Measurements from ENCODE around the gene PAX7. TPM values are rescaled to one million over a fixed set of nuclear protein-coding genes. Genes with fewer than 3 reads are reported as not detected.
A peak's percentile ranks its signal among the peaks of the same experiment; 100 is the strongest.

PAX7 gene
- total and polyA plus RNA-seq, 2 donors (not counting 1 experiment from before 2014, with no cell fraction given) = not detected

DNA sequence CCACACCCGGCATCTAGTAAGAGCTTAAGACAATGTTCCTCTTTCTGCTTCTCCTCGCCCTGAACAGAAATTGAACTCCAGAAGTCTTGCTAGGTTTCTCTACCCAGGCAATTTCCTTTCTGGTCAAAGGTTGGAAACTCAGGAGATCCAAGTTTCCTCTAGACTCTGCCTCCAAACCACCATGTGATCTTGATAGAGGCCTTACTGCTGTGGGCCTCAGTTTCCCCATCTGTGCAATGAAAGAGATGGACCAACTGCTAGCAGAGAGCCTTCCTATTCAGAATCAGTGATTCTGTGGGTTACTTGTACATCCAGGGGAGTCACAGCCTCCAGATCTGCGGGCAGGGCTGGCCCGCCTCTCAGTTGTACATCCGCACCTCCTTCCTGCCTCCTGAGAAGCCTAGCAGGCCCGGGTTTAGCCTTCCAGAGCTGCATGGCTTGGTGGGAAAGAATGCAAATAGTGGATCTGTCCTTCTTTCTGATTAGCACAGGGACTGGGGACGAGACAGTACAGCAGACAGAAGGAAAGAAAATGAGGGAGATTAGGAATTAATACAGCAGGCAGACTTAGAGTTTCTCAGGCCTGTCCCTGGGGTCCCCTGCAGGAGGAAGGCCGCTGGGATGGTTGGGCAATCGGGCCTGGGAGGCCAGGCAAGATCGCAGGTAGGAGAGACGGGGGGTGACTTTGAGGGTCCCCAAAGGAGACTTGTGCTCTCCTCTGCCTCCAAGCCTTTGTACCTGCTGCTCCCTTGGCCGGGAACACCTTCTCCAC, 83.9 kb downstream of the PAX7 start:
- Histone ChIP-seq H3K27ac (ENCODE audit: low read length in 2 of 2) (no peak overlapping the region), H3K4me1 (ENCODE audit: control insufficient read depth in 2 of 2, insufficient read depth in 2 of 2, low read length in 2 of 2) (peaks cover 0 to 3% of the 10 kb centered on the region in 2 donors), H3K36me3 (replicated peaks in 1 of 2; ENCODE audit: control extremely low read depth in 1 of 2, control insufficient read depth in 1 of 2, extremely low read depth in 1 of 2, insufficient read depth in 2 of 2, low read length in 1 of 2) (no peaks in the 10 kb centered on the region), H3K79me2 (ENCODE audit: control insufficient read depth, insufficient read depth, low read length) (no peaks in the 10 kb centered on the region), H3K4me2 (replicated peaks; ENCODE audit: low read depth, low read length, poor library complexity, severe bottlenecking) (no peak overlapping the region), H2AFZ (ENCODE audit: insufficient read depth, low read depth, low read length, poor library complexity, severe bottlenecking) (no peak overlapping the region), H4K20me1 (ENCODE audit: control insufficient read depth, insufficient read depth, low read length, poor library complexity, severe bottlenecking) (no peaks in the 10 kb centered on the region), H3K27me3 (replicated peaks in 1 of 4; ENCODE audit: control extremely low read depth in 1 of 4, control insufficient read depth in 3 of 4, insufficient read depth in 4 of 4, low read length in 3 of 4) (peaks cover 0 to 37% (median 8%) of the 10 kb centered on the region in 4 experiments), H3K9ac (ENCODE audit: low read length) (no peak overlapping the region), H3K9me3 (ENCODE audit: control extremely low read depth in 1 of 3, control insufficient read depth in 2 of 3, insufficient read depth in 1 of 3, low read length in 2 of 3) (no peaks in the 10 kb centered on the region), H3K4me3 (ENCODE audit: control extremely low read depth in 1 of 5, extremely low read depth in 1 of 5, insufficient read depth in 1 of 5, low read depth in 2 of 5, low read length in 4 of 5) (no peak overlapping the region)
- peaks cover 14% of the 10 kb centered on the region for H3K4me1 Mint-ChIP-seq
- peaks cover 56% of the 10 kb centered on the region for H3K27me3 Mint-ChIP-seq
- DNase-seq (no peak), ATAC-seq (ENCODE audit: low read depth) (no peak)
- H3K9me3 Mint-ChIP-seq (ENCODE audit: insufficient read depth) = no peaks in the 10 kb centered on the region
- H3K4me3 Mint-ChIP-seq = no peak overlapping the region
- ChIA-PET POLR2A (no interaction called here), CTCF (no interaction called here)
- TF ChIP-seq, protein P1, sequence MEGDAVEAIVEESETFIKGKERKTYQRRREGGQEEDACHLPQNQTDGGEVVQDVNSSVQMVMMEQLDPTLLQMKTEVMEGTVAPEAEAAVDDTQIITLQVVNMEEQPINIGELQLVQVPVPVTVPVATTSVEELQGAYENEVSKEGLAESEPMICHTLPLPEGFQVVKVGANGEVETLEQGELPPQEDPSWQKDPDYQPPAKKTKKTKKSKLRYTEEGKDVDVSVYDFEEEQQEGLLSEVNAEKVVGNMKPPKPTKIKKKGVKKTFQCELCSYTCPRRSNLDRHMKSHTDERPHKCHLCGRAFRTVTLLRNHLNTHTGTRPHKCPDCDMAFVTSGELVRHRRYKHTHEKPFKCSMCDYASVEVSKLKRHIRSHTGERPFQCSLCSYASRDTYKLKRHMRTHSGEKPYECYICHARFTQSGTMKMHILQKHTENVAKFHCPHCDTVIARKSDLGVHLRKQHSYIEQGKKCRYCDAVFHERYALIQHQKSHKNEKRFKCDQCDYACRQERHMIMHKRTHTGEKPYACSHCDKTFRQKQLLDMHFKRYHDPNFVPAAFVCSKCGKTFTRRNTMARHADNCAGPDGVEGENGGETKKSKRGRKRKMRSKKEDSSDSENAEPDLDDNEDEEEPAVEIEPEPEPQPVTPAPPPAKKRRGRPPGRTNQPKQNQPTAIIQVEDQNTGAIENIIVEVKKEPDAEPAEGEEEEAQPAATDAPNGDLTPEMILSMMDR (IDR thresholded peaks at IDR 0.05) = no peak
- TF ChIP-seq EZH2 (IDR thresholded peaks at IDR 0.05; ENCODE audit: borderline replicate concordance, insufficient read depth, low read depth, low read length, poor library complexity, severe bottlenecking) = no peak
- intact Hi-C loops (cut with micrococcal nuclease) = no loop called here
- no peak overlapping the region for H3K27ac Mint-ChIP-seq
- 74% methylated on average over 12 of the region's 12 CpGs for WGBS (ENCODE audit: insufficient coverage)

DNA sequence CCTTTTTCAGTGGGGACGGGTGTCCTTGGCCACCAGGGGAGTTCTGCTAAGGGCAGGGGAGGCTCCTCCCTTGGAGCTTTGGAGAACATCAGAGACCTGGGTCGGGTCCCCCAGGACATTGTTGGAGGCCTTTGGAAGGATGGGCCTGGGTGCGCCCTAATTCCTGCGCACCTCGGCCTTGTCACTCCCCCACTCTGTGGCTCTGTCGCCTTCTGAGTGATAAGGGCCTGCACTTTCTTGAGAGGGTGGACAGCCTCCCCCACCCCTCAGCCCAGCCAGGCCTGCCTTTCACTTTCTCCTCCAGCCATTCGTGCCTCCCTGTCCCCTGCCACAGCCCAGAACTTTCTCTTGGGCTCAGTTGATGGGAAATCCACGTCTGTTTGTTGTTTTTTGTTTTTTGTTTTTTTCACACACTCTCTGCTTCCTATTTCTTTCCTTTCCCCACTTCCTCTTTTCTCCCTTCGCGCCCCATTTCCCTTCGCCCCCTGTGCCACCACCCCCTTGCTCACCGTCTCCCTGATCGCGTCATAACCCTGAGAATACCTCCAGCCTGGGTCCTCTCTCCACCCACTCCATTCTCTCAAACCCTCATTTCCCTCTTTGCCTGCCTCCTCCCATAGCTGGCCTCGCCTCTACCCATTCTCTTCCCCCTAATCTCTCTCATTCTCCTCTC, 85.6 kb downstream of the PAX7 start:
- no peak for TF ChIP-seq EZH2 (IDR thresholded peaks at IDR 0.05; ENCODE audit: borderline replicate concordance, insufficient read depth, low read depth, low read length, poor library complexity, severe bottlenecking)
- TF ChIP-seq, protein P1 (IDR thresholded peaks at IDR 0.05) = no peak
- H3K4me1 Mint-ChIP-seq = peaks cover 14% of the 10 kb centered on the region
- 31% methylated on average over 13 of the region's 15 CpGs for WGBS (ENCODE audit: insufficient coverage)
- H3K4me3 ChIP-seq (ENCODE audit: control extremely low read depth in 1 of 5, extremely low read depth in 1 of 5, insufficient read depth in 1 of 5, low read depth in 2 of 5, low read length in 4 of 5) = no peak overlapping the region
- no peaks in the 10 kb centered on the region for H3K9me3 Mint-ChIP-seq (ENCODE audit: insufficient read depth)
- no peak for DNase-seq
- peak overlapping the region; percentile 20 for H3K27ac Mint-ChIP-seq
- peaks cover 0 to 42% (median 10%) of the 10 kb centered on the region in 4 experiments for H3K27me3 ChIP-seq (replicated peaks in 1 of 4; ENCODE audit: control extremely low read depth in 1 of 4, control insufficient read depth in 3 of 4, insufficient read depth in 4 of 4, low read length in 3 of 4)
- ChIA-PET POLR2A (no interaction called here), CTCF (no interaction called here)
- no peaks in the 10 kb centered on the region for H3K79me2 ChIP-seq (ENCODE audit: control insufficient read depth, insufficient read depth, low read length)
- H3K27me3 Mint-ChIP-seq = peaks cover 67% of the 10 kb centered on the region
- no peaks in the 10 kb centered on the region for H4K20me1 ChIP-seq (ENCODE audit: control insufficient read depth, insufficient read depth, low read length, poor library complexity, severe bottlenecking)
- peak overlapping the region; percentile 66 for H3K4me3 Mint-ChIP-seq
- no peak overlapping the region for H3K9ac ChIP-seq (ENCODE audit: low read length)
- no peaks in the 10 kb centered on the region for H3K36me3 ChIP-seq (replicated peaks in 1 of 2; ENCODE audit: control extremely low read depth in 1 of 2, control insufficient read depth in 1 of 2, extremely low read depth in 1 of 2, insufficient read depth in 2 of 2, low read length in 1 of 2)
- no peak overlapping the region for H3K4me2 ChIP-seq (replicated peaks; ENCODE audit: low read depth, low read length, poor library complexity, severe bottlenecking)
- peaks cover 0 to 3% of the 10 kb centered on the region in 2 donors for H3K4me1 ChIP-seq (ENCODE audit: control insufficient read depth in 2 of 2, insufficient read depth in 2 of 2, low read length in 2 of 2)
- intact Hi-C loops (cut with micrococcal nuclease) = no loop called here
- H2AFZ ChIP-seq (ENCODE audit: insufficient read depth, low read depth, low read length, poor library complexity, severe bottlenecking) = no peak overlapping the region
- no peak overlapping the region for H3K27ac ChIP-seq (ENCODE audit: low read length in 2 of 2)
- H3K9me3 ChIP-seq (ENCODE audit: control extremely low read depth in 1 of 3, control insufficient read depth in 2 of 3, insufficient read depth in 1 of 3, low read length in 2 of 3) = peaks cover 0 to 4% (median 0%) of the 10 kb centered on the region in 3 donors
- no peak for ATAC-seq (ENCODE audit: low read depth)

Measured in B cell (primary cell).